GM12891 (cell line): ENCODE results near the gene SLC8A1.

ENCODE experiments used
- PAX5 ChIP-seq: IDR thresholded peaks from 2 replicates; pipeline ENCODE4 v1.6.1; 2011; ENCODE audit warnings: low read length, moderate library complexity, mild to moderate bottlenecking; ENCODE audit not compliant: insufficient read depth, severe bottlenecking
- POLR2A ChIP-seq: IDR thresholded peaks from 2 replicates; pipeline ENCODE4 v1.6.1; 2011; ENCODE audit warnings: low read depth, low read length, control low read depth
- POLR2AphosphoS5 ChIP-seq: IDR thresholded peaks from 2 replicates; pipeline ENCODE4 v1.6.1; 2011; ENCODE audit warnings: low read depth, low read length, control low read depth
- POU2F2 ChIP-seq: IDR thresholded peaks from 2 replicates; pipeline ENCODE4 v1.6.1; 2011; ENCODE audit warnings: low read depth, mild to moderate bottlenecking, control low read depth, low read length, moderate library complexity
- SPI1 ChIP-seq: IDR thresholded peaks from 2 replicates; pipeline ENCODE4 v1.6.1; 2011; ENCODE audit warnings: low read depth, low read length, control low read depth
- TAF1 ChIP-seq: IDR thresholded peaks from 2 replicates; pipeline ENCODE4 v1.6.1; 2011; ENCODE audit warnings: low read depth, low read length, control low read depth

DNA sequence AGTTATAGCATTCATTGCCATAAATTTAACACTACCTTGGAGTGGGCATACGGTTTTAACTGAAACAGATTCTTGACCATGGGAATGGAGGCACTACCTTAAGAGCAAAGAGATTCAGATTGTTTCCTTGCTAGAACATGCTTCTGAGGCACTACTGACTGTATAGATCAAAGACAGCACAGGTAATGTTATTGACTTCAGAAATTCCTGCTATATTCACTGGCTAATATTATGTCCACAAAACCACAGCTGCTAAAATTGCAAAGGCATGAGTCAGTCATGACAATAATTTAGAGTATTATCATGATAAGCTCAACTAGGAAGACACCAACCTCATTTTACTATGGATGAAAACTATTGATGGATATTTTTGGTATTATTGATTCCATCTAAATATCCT, 39.4 kb downstream of the SLC8A1 start:
- TF ChIP-seq POLR2A (no peak), TAF1 (no peak), POLR2AphosphoS5 (no peak), POU2F2 (no peak), SPI1 (no peak), PAX5 (no peak)
